Stimulated activated CD4-positive, alpha-beta T cell treated with anti-CD3 and anti-CD28 coated beads, Interleukin-1b, Interleukin-23, amount 100 ng/mL, for 1 hour (primary cell): ENCODE measurements around the gene C5orf58.
"Not testable (repeated sequence)": the region's sequence is repeated elsewhere in the genome, so short reads cannot be mapped to it uniquely, and the experiment has no call there.

ENCODE experiments used
- DNase-seq, 2 donors: peaks; one replicate each; pipeline ENCODE4 v3.0.0-alpha.2; 2020; ENCODE audit warnings: low read depth in 2 of 2

The C5orf58 gene

DNA sequence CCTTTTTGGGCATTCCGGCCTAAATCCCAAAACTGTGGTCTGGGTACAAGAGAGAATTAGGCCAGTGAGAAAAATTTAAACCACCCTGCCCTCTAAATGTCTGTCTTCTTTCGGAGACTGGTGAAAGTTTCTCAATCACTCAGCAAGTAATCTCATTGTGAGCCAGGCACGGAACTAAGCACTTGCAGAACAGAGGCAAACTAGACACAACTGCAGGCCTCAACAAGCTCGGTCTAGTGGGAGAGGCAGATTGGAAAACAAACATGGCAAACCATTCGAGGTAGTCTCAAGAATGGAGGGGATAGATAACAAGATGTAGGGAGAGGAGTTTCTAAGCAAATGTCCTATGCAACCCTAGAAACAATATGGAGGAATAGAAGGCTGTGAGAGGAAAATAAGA is 8.9 kb upstream of the C5orf58 start:
- no peak for DNase-seq

DNA sequence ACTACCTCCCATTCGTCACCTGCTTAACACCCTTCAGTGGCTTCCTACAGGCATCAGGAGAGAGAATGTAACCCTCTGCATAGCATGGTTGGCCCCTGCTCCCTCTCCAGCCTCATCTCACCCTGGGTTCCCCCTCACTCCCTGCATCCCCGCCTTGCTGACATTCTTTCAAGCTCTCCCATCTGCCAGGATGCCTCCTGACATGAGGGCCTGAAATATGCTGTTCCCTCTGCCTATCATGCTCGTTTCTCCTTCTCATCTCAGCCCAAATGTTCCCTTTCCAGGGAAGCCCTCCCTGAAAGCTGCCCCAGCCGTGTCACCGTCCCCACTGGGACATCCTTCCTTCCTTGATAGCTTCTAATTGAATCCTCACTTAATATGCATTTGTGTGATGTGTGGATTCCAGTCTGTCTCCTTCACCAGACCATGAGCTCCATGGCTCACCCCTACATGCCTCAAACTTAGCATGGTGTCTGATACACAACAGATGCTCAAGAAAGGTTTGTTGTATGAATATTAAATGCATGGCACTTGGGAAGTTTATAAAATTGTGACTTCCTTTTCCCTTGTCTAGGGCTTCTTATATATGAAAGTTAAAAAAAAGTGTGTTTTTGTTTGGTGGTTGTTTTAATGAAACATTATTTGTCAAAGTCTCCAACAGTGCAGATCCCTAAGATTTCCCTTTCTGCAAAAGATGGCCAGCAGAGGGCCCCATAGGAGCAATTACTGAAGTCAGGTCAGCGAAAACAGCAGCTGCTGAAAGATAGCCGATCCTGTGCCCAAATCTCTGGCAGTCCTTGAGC is 7.3 kb upstream of the C5orf58 start:
- DNase-seq: peak; percentile 58 to 65

DNA sequence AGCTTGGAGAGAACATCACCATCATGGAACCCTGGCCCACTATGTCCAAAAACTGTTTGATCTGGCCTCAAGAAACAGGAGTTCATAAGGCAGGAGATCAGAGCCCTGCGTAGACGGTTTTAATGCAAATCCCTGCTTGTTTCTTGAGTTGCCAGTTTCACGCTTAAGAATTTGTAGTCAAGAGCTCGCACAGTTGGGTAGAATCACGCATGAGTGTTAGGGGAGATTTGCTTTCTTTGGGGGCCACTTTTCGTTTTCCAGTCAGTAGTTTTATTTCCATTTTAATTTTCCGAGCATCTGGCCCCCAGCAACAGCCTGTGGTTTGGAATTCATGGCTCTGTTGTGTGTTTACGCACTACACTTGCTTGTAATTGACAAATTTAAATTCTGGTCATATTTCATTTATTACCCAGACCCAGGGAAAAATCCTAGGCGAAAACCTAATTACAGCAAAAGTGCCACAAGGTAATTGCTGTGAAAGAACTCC is 6.6 kb upstream of the C5orf58 start:
- no peak for DNase-seq

DNA sequence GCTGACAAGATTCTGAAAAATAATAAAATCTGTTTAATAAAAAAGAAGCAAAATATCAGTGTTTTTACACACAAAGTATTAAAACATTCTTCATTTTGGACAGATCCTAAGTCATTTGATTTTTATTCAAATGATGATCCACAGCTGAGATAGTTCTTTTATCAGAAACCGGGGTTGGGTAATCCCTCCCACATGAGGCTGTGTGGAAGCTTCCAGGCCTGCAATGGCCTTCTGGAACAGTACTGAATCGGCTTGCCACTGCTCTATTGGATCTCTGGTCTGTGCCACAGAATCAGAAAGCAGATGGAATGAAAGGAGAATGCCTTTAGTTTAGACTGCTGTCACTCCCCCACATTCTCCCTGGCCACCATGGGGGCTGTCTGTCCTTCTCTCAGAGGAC is 6.1 kb upstream of the C5orf58 start:
- no peak for DNase-seq

DNA sequence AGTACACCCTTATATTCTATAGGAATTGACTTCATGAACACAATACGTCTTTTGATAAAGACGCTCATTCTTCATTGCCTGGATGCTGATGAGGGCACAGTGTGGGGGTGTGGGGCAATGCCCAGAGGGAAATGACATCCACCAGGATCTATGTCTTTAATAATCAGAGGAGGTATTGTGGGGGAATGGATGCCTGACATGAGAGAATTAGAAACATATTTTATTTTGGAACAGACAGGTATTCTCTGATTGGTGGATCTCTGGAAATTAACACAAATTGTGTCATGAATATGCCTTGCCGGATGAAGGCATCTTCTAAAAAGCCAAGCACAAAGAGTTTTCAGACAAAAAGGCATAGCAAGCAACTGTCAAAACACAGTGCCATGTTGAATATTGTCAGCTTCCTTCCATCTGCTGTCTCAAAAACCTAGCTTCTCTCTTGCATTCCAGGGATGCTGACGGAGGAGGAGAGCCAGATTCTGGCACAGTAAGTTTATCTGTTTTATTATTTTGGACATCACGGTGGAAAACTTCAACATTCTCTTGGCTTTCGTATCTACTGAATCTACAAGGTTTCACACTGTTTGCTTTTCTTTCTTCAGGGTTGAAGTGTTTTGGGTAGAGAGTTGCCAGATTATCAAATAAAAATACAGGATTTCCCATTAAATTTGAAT is 3.9 kb upstream of the C5orf58 start:
- DNase-seq: no peak

DNA sequence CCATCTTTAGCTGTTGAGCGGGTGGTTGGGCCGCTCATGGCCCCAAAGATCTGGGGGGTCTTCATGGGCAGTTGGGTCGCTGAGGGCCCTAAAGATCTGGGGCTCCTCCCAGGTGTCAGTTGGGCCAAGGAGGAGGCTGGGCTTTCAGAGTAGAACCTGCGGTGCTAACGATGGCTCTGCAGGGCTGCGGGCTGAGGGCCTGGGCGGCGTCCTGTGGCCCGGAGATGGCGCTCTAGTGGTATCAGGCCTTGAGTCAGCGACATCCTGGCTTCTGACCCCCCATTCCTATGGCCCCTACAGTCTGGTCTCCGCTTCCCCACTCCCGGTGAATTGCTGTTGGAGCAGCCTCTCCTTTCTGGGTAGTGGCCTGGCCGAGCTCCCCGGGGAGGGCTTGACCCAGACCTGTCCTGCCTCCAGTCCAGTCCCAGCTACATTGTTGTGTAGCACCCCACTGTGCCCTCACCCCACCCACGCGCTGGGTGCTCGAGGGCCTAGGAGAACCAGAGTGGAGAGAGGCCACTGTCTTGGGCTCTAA is 640 bp downstream of the C5orf58 start:
- DNase-seq: no peak

DNA sequence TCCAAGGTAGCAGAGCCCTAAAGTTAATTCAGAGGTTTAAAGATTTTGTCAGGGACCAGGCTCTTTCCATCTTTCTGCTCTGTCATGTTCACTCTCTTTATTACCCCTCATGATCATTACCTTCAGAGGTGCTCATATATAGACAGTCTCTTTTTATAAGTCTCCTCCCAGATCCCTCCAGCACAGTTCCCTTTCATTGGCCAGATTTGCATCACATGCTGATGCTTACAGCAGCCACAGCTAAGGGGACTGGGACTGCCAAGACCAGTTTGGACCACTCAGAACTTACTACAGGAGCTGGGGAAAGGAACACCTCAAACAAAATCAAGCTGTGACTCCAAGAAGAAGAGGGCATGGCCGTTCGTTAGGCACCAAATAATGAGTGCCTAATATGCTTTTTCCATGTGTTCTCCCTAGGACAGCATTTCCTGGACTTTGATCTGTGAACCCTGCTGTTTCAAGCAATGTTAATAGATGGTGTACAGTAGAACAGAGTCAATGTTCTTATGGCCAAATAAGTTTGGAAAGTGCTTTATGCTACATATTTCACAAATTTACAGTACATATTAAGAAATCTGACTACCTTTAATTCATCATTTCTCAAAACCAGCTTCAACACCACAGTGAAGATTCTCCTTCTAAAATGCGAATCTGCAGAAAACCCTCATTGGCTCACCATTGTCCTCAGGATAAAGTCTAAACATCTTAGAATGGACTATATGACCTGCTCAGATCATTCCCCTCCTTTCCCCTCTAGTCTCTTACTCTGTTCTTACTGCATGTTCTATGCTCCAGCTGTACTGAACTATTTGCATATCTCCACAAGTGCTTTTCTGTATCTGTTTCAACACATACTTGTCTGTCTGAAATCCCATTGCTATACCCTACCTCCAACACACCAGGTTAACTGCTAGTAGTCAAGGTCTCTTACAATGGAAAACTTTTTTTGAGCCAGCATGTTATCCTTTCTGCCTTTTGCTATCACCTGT is 3.4 kb downstream of the C5orf58 start:
- DNase-seq: no peak

DNA sequence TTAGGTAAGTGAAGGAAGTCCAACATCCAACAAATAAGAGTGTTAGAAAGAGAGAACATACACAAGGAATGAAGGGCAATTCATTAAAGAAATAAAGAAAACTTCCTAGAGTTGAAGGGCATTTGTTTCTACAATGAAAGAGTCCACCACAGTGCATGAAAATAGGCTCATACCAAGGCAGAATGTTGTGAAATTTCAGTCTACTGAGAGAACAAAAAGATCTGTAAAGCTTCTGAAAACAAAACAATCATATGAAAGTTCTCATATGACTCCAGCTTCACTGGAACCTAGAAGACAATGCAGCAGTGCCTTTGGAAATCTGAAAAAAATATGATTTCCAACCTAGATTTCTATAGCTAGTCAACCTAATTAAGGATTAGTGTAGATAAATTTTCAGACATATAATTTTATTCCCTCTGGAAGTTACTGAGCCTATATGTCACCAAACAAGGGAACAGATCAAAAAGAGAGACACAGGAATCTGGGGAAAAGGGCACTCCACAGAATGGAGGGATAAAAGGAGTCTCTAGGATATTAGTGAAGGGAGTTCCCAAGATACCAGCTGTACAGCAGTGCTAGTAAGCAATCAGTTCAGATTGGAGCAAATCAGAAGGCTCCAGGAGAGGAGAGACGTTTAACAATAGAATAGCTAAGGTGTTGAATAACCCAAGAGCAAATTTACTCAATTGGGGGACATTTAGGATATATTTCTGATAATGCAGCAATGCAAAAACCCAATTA is 5.8 kb downstream of the C5orf58 start:
- DNase-seq: no peak

DNA sequence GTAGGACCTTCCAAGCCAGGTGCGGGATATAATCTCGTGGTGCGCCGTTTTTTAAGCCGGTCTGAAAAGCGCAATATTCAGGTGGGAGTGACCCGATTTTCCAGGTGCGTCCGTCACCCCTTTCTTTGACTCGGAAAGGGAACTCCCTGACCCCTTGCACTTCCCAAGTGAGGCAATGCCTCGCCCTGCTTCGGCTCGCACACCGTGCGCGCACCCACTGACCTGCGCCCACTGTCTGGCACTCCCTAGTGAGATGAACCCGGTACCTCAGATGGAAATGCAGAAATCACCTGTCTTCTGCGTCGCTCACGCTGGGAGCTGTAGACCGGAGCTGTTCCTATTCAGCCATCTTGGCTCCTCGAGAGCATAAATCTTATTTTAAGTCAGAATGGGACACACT is 12.7 kb downstream of the C5orf58 start:
- not testable (repeated sequence) for DNase-seq

DNA sequence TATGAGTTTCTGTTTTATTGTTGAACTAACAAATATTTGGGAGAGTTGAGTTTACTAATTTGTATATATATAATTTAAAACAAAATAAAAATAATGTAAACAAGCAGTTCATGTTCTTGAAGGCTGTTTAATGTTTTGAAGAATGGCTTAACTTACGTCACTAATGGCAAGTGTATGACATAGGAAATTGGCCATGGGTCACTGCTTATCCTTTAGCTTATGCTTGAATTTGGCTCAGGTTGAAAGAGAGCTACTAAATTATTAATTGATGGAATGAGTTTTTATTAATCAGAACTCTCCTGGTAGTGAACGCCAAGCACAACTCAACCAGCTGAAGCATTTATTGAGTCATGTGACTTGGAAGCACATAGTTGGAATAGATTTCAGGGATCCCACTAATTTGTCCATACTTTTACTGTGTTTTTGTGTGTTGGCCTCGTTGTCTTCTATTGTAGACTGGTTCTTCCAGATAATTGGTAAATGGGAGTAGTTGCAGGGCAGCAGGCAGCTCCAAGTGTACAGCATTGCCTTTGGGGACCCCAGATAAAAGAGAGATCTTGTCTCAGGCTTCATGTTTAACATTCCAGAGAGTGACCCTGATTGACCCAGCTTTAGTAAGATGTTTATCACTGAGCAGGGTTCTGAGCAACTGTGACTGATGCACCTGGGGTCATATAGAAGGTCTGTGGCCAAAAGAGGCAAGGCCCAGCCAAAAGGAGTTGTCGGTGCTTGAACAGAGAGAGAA is 13.5 kb downstream of the C5orf58 start:
- DNase-seq: no peak

DNA sequence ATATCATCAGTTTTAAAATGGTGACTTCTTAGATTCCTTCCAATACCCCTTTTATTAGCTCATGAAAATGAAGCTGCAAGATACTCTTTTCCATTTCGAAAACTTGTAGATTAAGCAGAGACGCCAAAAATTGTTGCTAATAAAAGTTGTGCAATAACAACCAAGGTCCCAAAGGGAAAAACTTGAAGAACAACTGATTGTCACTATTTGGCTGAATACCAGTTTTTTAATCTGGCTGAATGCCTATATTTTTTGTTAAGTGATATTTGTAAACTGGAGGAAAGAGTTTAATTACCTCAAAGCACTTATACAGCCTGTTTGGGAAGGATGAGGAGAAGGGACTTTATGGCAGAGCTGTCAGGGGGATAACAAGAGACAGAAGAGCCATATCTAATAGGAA is 14.6 kb downstream of the C5orf58 start:
- DNase-seq: no peak

DNA sequence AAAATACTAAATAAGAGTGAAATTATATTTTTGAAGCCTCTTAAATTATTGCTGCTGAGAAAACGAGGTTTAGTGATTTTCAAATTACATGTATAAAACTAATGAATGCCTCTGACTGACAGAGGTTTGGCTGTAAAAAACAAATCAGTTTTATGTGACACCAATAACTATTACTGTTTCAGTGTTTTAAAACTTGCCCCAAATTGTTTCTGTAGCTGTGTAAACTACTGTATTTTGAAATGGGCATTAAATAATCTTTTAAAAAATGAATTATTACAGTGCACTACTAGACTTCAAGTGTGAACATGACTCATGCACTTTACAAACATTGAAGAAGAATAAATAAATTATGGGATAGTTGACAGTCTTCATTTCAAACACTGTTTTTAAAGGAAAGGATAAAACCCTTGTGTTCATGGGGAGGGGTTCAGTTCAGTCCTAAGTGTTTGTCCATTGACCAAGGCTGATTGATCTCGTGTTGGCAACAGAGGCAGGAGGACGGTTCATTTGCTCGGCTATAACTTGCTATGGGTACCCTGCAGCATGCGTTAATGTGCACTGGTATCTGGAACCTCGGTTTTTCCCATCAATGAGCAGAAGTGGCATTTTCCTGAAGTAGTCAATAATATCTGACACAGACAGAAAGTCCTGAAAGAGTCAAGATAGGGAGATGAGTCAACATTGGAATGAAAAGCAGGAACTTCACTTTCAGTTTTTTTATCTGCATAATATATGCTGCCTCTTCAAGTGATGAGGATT is 15.6 kb downstream of the C5orf58 start:
- DNase-seq: no peak

DNA sequence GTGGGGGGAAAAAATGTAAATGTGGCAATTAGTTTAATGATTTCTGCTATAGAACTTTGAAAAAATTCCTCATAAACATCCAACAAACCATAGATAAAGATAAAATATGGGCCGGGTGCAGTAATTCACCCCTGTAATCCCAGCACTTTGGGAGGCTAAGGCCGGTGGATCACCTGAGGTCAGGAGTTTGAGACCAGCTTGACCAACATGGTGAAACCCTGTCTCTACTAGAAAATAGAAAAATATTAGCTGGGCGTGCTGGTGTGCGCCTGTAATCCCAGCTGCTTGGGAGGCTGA is 16.1 kb downstream of the C5orf58 start:
- not testable (repeated sequence) for DNase-seq

DNA sequence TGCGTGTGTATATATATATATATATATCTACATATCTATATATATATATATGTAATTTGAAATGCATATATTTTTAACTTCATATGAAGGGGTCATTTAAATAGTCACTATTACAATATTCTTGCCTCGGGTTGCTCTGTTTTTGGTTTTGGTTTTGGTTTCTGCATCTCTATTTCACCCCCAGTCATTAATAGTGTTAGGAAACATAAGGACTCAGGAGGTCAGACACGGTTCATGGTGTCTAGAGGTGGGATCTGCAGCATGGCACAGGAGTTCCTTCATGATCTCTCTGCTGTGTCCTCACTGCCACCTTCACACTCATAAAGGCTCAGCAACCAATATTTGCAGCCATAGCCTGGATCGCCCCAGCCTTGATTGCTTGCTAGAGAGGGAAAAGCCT is 16.6 kb downstream of the C5orf58 start:
- DNase-seq: no peak

DNA sequence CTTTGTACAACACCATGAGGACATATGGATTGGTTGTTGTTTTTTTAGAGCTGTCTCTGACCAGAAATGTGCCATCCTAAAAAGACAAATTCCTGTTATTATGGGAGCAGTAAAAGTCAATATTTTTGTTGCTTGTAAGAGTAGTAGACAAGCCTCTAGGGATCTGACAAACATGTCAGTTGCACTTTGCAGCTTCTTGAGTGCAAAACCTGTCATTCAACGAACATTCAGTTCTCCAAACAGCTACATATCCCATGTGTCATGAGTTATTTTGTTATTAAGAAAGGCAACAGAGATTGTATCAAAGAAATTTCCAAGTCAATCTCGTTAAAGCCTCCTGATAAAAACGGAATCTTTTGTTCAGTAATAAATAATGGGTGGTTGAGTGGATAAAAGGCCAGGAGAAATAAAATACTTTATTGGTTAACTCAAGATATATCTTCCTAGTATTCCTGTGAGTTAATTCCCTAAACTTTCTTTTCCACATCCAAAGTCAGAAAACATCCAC is 18.1 kb downstream of the C5orf58 start:
- DNase-seq: no peak

DNA sequence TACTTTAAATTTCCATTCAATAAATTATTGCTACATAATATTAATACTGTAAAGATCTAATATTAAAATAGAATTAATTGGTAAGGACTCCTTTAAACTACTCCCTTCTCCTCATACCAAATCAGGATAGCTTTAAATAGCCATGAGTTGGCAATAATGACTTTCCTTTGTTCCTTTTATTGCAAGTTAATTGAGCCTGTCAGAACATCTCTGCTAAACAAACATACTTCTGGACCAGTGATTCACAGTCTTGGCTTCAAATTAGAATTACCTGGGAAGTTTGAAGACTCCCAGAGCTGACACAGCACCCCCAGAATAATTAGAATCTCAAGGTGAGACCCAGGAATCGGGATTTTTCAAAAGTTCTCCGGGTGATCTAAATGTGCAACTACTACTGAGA is 18.7 kb downstream of the C5orf58 start:
- no peak for DNase-seq

DNA sequence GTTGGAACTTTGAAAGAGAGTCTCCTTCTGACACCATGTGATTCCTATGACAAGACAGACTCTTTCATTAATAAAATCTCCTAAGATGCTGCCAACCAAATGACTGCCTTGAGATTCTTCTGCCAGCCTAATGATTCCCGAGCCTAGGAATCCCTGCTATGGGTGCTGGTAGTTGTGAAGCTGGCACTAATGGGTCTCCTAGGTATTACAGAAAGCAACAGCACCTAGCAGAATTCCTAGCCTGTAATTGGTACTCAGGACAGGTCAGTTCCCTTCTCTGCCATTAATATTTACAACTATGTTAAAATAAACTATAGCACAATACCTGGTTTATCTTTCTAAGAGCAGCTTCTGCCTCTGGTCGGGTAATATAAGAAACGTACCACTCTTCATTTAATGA is 19.3 kb downstream of the C5orf58 start:
- DNase-seq: no peak

DNA sequence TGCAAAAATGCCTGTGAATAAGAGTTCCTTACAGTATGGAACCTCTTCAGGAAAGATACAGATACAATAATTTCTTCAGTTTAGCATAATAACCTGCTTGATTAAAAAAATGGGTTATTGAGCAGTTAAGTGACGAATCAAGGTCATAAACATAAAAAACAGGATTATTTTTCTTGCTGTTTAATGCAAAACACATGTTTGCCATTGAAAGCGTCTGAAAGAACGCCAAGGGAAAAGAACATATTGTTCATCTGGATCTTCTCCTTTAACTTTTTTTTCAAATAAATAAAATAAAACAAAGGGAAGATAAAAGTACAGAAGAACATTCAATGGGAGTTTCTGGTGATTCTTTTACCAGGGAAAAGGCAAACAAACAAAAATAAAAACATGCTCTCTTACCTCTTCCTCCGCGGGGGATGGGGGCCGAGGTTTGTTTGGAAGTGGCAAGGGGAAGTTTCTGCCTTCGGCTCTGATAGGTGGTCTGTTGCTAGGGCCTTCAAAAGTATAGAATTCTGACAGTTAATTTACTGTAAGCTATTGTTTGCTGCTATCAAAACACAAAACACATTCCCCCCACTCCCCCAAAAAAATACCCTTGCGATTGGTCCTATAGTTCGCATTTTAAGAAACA is 20.1 kb downstream of the C5orf58 start:
- DNase-seq: no peak

DNA sequence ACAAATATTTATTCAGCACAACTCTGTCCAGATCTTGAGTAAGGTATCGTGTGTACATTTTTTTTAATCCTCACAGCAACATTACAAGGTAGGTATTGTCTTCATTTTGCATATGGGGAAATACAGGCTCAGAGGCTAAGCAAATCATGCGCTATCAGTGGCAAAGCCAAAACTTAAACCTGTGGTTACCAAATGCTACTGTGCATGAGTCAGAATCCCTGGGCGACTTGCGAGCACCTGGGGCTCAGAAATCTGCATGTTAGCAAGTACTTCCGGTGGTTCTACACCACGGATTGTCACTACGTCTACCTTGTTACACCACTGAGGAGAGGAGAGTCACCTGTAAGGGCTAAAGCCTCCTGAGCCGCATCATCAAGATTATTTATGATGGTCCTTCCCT is 21.3 kb downstream of the C5orf58 start:
- DNase-seq: no peak
